Upper lobe of left lung (tissue), 6 donors: ENCODE data around the gene DSTN. TPM values are rescaled to one million over a fixed set of nuclear protein-coding genes. Genes with fewer than 3 reads are reported as not detected.

ENCODE experiments used
- ATAC-seq, 2 donors: fragments of 200-7000 bp; cut with Tn5 transposase; one replicate each; pipeline ENCODE4 v1.9.1; 2022; ENCODE audit warnings: mild to moderate bottlenecking in 2 of 2, moderate library complexity in 2 of 2; ENCODE audit not compliant: low FRiP score in 2 of 2
- DNase-seq, 2 donors: peaks; one replicate each; pipeline ENCODE4 v3.0.0-alpha.2; 2019 to 2020
- H3K27ac ChIP-seq, 4 donors: fragments of 200-600 bp; sonication (generic); one replicate each; pipeline ENCODE4 v1.5.1; 2016 to 2019
- H3K27me3 ChIP-seq, 4 donors: fragments of 200-600 bp; sonication (generic); one replicate each; pipeline ENCODE4 v1.5.1; 2017 to 2019
- H3K36me3 ChIP-seq, 4 donors: fragments of 200-600 bp; sonication (generic); one replicate each; pipeline ENCODE4 v1.5.1; 2016 to 2019
- H3K4me1 ChIP-seq, 4 donors: fragments of 200-600 bp; sonication (generic); one replicate each; pipeline ENCODE4 v1.5.1; 2018 to 2019
- H3K4me3 ChIP-seq, 4 donors: fragments of 200-600 bp; sonication (generic); one replicate each; pipeline ENCODE4 v1.5.1; 2017 to 2019; ENCODE audit warnings: mild to moderate bottlenecking in 2 of 4, moderate library complexity in 1 of 4
- H3K9me3 ChIP-seq, 4 donors: fragments of 200-600 bp; sonication (generic); one replicate each; pipeline ENCODE4 v1.5.1; 2018 to 2019
- CTCF ChIP-seq, 6 experiments: fragments of 450-650 bp in 4 of 6; fragments of 200-600 bp in 2 of 6; sonication (generic) in 2 of 6; IDR thresholded peaks; one replicate each; pipeline ENCODE4 v1.5.1; 2016 to 2019; ENCODE audit warnings: antibody characterized with exemption in 6 of 6
- EP300 ChIP-seq, 4 donors: sonication (generic); formaldehyde crosslinking; IDR thresholded peaks; one replicate each; pipeline ENCODE4 v1.5.1; 2017; ENCODE audit warnings: antibody characterized with exemption in 4 of 4, control low read depth in 2 of 4
- POLR2A ChIP-seq, 4 donors: fragments of 450-650 bp; IDR thresholded peaks; one replicate each; pipeline ENCODE4 v1.5.1; 2016 to 2017; ENCODE audit warnings: antibody characterized with exemption in 4 of 4, mild to moderate bottlenecking in 2 of 4
- POLR2AphosphoS5 ChIP-seq, 2 donors: sonication (generic); formaldehyde crosslinking; IDR thresholded peaks; one replicate each; pipeline ENCODE4 v1.5.1; 2017; ENCODE audit warnings: antibody characterized with exemption in 2 of 2
- WGBS, 2 donors: methylation state at CpG; one replicate each; pipeline ENCODE4 v1.1.5; 2017 to 2018; 5-methylcytosine and 5-hydroxymethylcytosine counted together
- total RNA-seq, 6 donors: library from RNA; depleted of rRNA in 4 of 6; stranded (reverse); fragments of >200 nt in 4 of 6; gene quantifications; one replicate each; pipeline versions ENCODE4 v1.1.0 to v1.2.1, GENCODE V29; 2016 to 2021
- donor health status: DM: no; HTN: no; CAD: no; lungs with moderate emphysema.
- donor health status: DM: no; HTN: yes; CAD: no; lungs with severe emphysema.

DSTN gene
- total RNA-seq, 6 donors from 2014 or later: 235 to 735 (median 513) TPM

GRCh38 chr20:17594443-17594842 is 24.6 kb downstream of the DSTN start:
- Histone ChIP-seq H3K9me3 (no peaks in the 10 kb centered on the region), H3K27ac (peak overlapping the region; percentile 27 to 70 (median 36)), H3K4me3 (no peak overlapping the region), H3K36me3 (no peaks in the 10 kb centered on the region), H3K27me3 (no peaks in the 10 kb centered on the region), H3K4me1 (peaks cover 41 to 70% (median 55%) of the 10 kb centered on the region in 4 donors)
- TF ChIP-seq EP300 (IDR thresholded peaks at IDR 0.05): peak in 1 of 4 donors; percentile 82
- peak; percentile 51 to 54 for TF ChIP-seq POLR2AphosphoS5 (IDR thresholded peaks at IDR 0.05)
- no peak for TF ChIP-seq POLR2A (IDR thresholded peaks at IDR 0.05)
- DNase-seq: peak in 1 of 2 donors; percentile 87
- peak; percentile 51 to 85 for ATAC-seq

- Histone ChIP-seq H3K27ac (peak overlapping the region in 2 of 4 donors; percentile 26 to 35), H3K9me3 (no peaks in the 10 kb centered on the region), H3K4me1 (peaks cover 34 to 58% (median 47%) of the 10 kb centered on the region in 4 donors), H3K36me3 (peaks cover 0 to under 1% (median 0%) of the 10 kb centered on the region in 4 donors), H3K27me3 (no peaks in the 10 kb centered on the region), H3K4me3 (no peak overlapping the region)
- DNase-seq (no peak), ATAC-seq (no peak)
- TF ChIP-seq CTCF (IDR thresholded peaks at IDR 0.05) (no peak), EP300 (IDR thresholded peaks at IDR 0.05) (no peak), POLR2A (IDR thresholded peaks at IDR 0.05) (no peak), POLR2AphosphoS5 (IDR thresholded peaks at IDR 0.05) (no peak)
- WGBS, 2 donors: 88 to 89% methylated on average over 2 of the region's 2 CpGs
These were observed 26.0 kb downstream of the DSTN start for GRCh38 chr20:17595856-17596255.

DNA sequence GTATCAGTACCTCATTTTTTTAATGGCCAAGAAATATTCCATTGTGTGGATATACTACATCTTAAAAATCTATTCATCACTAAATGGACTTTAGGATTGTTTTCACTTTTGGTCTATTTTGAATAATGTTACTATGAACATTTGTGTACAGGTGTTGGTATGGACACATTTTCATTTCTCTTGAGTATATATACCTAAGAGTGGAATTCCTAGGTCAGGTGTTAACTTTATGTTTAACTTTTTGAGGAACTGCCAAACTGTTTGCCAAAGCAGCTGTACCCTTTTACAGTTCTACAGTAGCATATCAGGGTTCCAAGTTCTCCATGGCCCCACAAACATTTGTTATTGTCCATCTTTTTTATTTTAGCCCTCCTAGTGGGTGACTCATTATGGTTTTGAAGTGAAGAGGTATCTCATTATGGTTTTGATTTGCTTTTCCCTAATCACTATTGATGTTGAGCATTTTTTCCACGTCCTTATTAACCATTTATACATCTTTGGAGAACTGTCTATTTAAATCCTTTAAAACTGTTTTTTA is 28.2 kb downstream of the DSTN start:
- 73 to 78% methylated on average over 1 of the region's 1 CpG for WGBS, 2 donors
- Histone ChIP-seq H3K4me3 (no peak overlapping the region), H3K27me3 (no peaks in the 10 kb centered on the region), H3K36me3 (peaks cover 0 to 23% (median 9%) of the 10 kb centered on the region in 4 donors), H3K27ac (no peak overlapping the region), H3K4me1 (peaks cover 40 to 56% (median 47%) of the 10 kb centered on the region in 4 donors), H3K9me3 (no peaks in the 10 kb centered on the region)
- TF ChIP-seq POLR2AphosphoS5 (IDR thresholded peaks at IDR 0.05): no peak
- TF ChIP-seq EP300 (IDR thresholded peaks at IDR 0.05): no peak
- no peak for TF ChIP-seq CTCF (IDR thresholded peaks at IDR 0.05)
- no peak for TF ChIP-seq POLR2A (IDR thresholded peaks at IDR 0.05)
- ATAC-seq (no peak), DNase-seq (no peak)

GRCh38 chr20:17601957-17602356 is 32.1 kb downstream of the DSTN start:
- ATAC-seq (no peak), DNase-seq (no peak)
- peaks cover 0 to 52% (median 11%) of the 10 kb centered on the region in 4 donors for H3K36me3 ChIP-seq
- H3K27ac ChIP-seq: no peak overlapping the region
- TF ChIP-seq POLR2A (IDR thresholded peaks at IDR 0.05): no peak
- TF ChIP-seq EP300 (IDR thresholded peaks at IDR 0.05): no peak
- no peak for TF ChIP-seq POLR2AphosphoS5 (IDR thresholded peaks at IDR 0.05)
- TF ChIP-seq CTCF (IDR thresholded peaks at IDR 0.05): no peak
- H3K9me3 ChIP-seq: no peaks in the 10 kb centered on the region
- peaks cover 23 to 38% (median 31%) of the 10 kb centered on the region in 4 donors for H3K4me1 ChIP-seq
- H3K27me3 ChIP-seq: no peaks in the 10 kb centered on the region
- 58 to 71% methylated on average over 4 of the region's 4 CpGs for whole genome bisulfite sequencing, 2 donors
- H3K4me3 ChIP-seq: no peak overlapping the region

- Histone ChIP-seq H3K4me3 (no peak overlapping the region), H3K9me3 (no peaks in the 10 kb centered on the region), H3K27ac (no peak overlapping the region), H3K36me3 (peaks cover 0 to 57% (median 11%) of the 10 kb centered on the region in 4 donors), H3K27me3 (no peaks in the 10 kb centered on the region), H3K4me1 (peaks cover 20 to 34% (median 30%) of the 10 kb centered on the region in 4 donors)
- DNase-seq (no peak), ATAC-seq (no peak)
- TF ChIP-seq POLR2A (IDR thresholded peaks at IDR 0.05) (no peak), CTCF (IDR thresholded peaks at IDR 0.05) (no peak), POLR2AphosphoS5 (IDR thresholded peaks at IDR 0.05) (no peak), EP300 (IDR thresholded peaks at IDR 0.05) (no peak)
- 86 to 94% methylated on average over 4 of the region's 4 CpGs for WGBS, 2 donors
These were observed 32.6 kb downstream of the DSTN start for GRCh38 chr20:17602493-17602892.
